DMS79 treated with DMSO at 0.1 percent for 48 hours (cell line): ENCODE data around the gene CA5A.
"Not testable (repeated sequence)": the region's sequence is repeated elsewhere in the genome, so short reads cannot be mapped to it uniquely, and the experiment has no call there.

Experiments used
- DNase-seq: peaks from one replicate; lab custom pipeline; 2025; lab: John Stamatoyannopoulos, UW

CA5A gene

GRCh38 chr16:87922250-87922871 is 14.0 kb downstream of the CA5A start:
- no peak for DNase-seq

GRCh38 chr16:87921236-87921773 is 15.0 kb downstream of the CA5A start:
- no peak for DNase-seq

DNA sequence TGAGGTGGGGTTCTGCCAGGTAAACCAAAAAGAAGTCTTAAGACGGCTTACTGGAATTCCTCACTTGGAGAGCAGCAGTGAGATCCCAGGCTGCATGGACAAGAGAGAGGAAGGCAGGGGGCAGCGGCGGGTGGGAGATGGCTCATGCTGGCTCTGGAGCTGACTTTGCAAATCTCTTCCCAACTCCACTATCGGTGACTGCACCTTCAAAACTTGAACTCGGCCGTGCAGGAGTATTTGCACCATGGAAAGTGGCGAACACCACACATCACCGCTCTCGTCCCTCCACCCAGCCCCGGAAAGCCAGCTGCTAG is 16.7 kb downstream of the CA5A start:
- no peak for DNase-seq

DNA sequence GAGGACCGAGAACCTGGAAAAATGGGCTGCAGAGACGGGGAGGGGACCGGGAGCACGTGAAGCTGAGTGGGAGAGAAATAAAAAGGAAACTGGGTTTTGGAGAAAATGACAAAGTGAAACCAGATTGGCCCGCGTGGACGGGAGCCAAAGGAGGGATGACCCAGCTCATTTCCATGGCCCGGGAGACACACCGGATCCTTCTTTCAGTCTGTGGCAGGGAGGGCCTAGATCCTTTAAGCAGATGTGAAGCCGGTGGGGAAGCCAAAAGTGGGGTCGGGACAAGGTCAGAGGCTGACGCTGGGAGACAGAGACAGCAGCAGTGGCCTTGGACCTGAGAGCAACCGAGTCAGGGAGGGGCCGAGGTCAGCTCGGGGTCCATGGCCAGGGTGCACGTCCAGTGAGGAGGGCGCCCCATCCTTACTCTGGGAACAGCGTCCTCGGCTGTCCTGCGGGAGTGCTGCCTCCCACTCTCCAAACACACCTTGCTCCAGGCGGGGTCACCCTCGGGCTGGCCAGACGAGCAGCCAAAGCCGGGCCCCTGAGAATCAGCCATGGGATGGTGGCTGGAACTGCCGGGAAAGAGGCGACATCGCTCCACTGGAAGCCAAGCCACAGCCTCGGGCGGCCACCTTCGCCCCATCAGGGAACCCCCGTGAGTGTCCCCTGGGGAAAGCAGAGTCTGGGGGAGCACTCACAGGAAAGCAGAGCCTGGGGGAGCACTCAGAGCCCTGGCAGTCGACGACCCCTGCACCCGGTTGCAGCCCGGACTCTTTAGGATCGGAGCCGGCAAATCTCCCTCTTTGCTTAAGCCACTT is 17.3 kb downstream of the CA5A start:
- no peak for DNase-seq

GRCh38 chr16:87918338-87918737 is 18.0 kb downstream of the CA5A start:
- DNase-seq, result no peak

GRCh38 chr16:87917503-87917902 is 18.8 kb downstream of the CA5A start:
- no peak for DNase-seq

DNA sequence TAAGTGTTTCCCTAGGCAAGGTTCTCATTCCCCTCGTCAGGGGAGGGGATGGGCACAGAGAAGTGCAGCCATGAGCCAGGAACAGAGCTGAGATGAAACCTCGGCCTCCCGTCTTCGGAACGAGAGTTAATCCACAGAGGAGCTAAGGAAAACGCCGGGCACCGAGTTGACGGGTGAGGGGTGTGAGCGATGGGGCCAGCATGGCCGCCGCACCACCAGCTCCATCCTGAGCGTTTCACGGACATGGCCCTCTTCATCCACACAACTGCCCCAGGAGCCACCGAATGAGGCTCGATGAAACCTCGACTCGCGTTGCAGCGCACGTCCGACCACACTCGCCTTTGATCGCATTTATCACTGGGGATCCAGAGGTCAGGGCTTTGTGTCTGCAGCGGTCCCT is 21.5 kb downstream of the CA5A start:
- no peak for DNase-seq

- not testable (repeated sequence) for DNase-seq
Observed at GRCh38 chr16:87914021-87914725, 22.2 kb downstream of the CA5A start.

GRCh38 chr16:87912691-87913090 is 23.6 kb downstream of the CA5A start:
- not testable (repeated sequence) for DNase-seq

DNA sequence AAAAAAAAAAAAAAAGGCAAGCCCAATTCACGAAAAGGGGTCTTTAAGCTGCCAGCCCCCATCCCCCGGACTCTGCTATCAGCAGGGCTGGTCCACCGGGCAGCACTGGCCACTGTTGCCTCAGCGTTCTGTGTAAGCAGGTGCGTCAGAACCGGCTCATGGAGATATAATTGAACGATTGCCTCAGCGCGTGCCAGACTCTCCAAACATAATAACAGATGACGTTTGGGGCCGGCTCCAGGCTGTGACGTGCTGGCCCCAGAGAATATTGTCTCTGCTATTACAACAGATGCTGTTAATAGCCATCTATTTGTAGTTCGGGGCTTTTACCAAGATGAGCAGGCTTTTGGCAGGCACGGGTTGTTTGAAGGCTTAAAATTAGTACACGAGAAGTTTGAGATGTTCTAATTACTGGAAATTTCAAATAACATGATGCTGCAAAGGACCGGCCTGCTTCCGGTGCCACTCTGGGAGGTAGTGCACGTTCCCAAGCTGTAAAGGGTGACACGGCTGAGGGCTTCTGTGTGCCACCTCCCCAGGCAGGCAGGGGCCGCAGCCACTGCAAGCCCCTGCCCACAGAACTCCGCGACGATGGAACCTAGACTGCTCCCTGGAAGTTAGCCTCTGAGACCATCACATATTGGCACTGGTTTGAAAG is 25.1 kb downstream of the CA5A start:
- not testable (repeated sequence) for DNase-seq

- DNase-seq, result not testable (repeated sequence)
Observed at GRCh38 chr16:87909203-87909935, 27.0 kb downstream of the CA5A start.

DNA sequence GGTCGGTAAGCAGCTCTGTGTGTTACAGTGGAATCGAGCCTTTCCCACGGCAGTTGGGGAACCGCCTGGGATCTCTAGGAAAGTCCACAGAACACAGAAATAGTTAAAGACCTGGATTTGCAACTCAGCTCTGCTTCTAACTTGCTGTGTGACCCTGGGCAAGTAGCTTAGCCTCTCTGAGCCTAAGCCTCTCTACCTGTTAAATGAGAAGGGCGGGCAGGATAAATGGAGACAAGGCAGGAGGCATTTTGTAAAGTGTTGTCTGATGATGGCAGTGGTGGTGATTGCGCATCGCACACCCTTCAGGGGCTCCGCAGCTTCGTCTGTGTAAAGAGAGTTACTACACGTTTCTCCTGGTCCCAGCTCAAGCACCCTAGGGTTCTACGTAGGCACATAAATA is 28.2 kb downstream of the CA5A start:
- not testable (repeated sequence) for DNase-seq

GRCh38 chr16:87905521-87905920 is 30.8 kb downstream of the CA5A start:
- not testable (repeated sequence) for DNase-seq

DNA sequence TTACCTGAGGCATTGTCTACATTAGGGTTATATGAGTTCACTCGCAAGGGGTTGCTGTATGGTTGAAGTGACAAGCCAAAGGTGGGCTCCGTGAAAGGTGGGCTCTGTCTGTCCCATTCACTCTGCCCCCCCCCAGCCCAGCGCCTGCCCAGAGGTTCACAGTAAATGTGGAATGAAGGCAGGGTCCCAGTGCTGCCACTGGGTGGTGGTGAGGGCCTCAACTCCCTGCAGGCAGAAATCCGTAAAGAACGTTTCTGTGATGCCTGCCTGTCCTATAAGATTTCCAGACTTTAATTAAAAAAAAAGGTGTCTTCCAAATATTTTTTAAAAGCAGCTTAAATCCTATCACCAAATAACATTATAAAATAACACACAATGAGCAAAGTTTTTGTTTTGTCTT is 31.4 kb downstream of the CA5A start:
- not testable (repeated sequence) for DNase-seq

DNA sequence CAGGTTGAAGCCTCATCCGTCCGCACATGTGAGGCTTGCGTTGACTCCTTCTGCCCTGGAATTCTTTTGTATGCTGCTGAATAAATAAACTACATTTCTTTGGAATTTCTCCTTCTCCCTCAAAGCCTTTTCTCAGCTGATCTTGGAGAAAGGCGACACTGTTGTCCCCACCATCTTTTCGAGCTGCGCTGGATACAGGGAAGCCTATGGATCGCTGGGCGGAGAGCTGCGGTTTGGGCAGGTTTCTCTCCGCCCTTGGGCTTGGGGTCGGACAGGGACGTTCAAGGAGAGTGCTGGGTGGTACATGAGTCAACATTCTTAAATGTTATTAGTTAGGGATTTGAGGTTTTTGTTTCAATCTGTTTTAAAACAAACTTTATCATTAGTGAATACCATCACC is 35.8 kb downstream of the CA5A start:
- DNase-seq, result not testable (repeated sequence)

- DNase-seq, result no peak
Observed at GRCh38 chr16:87897521-87898505, 38.5 kb downstream of the CA5A start.

GRCh38 chr16:87896924-87897520 is 39.3 kb downstream of the CA5A start:
- DNase-seq, result not testable (repeated sequence)

GRCh38 chr16:87896176-87896890 is 40.0 kb downstream of the CA5A start:
- DNase-seq, result not testable (repeated sequence)

DNA sequence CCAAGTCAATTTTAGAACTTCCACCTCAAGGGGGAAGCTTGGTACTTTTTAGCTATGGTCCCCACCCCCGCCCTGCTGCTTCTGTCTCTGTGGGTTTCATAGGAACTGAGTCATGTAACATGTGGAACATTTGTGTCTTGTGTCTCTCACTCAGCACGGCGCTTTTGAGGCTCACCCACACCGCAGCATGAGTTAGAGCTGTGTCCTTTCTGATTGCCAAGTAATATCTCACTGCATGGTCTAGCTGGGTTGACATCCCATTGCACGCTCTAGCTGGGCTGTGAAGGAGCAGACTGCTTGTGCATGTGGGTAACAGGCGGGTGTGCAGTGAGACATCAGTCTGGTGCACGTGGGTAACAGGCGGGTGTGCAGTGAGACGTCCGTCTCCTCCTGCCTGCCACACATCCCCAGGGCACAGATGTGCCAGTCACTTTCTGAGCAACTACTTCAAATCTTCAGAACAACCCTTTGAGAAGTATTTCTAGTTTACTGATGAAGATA is 40.6 kb downstream of the CA5A start:
- DNase-seq, result no peak
